Measurements from ENCODE around the gene RGCC. TPM values are rescaled to one million over a fixed set of nuclear protein-coding genes. Genes with fewer than 3 reads are reported as not detected.

The RGCC gene
- total and polyA plus RNA-seq, 2 donors (not counting 1 experiment from before 2014, with no cell fraction given), result 65.9 to 148 TPM

DNA sequence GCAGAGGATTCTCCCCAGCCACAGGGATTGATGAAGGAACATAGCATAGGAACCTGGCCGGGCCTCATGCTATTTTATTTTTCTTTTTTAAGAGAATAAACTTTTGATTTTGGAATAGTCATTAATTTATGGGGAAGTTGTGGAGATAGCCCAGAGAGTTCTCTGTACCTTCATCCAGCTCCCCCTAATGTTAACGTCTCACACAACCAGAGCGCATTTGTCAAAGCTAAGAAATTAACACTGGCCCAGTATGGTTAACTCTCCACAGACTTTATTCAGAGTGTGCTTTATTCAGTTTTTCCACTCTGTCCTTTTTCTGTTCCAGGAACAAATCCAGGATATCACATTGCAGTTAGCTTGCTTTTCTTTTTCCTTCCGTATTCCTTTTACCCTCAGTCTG lies 59.4 kb downstream of the RGCC start:
- no peak overlapping the region for H3K4me2 ChIP-seq (ENCODE audit: extremely low read depth, insufficient read depth, low read length)
- H4K20me1 ChIP-seq (ENCODE audit: control insufficient read depth, extremely low read depth, insufficient read depth, low read length), result no peaks in the 10 kb centered on the region
- DNase-seq (ENCODE audit: low read depth in 2 of 2), result no peak
- no peaks in the 10 kb centered on the region for H3K79me2 ChIP-seq (ENCODE audit: control insufficient read depth, insufficient read depth, low read length)
- no peaks in the 10 kb centered on the region for H3K36me3 ChIP-seq (ENCODE audit: control insufficient read depth, insufficient read depth, low read length)
- H2AFZ ChIP-seq (ENCODE audit: low read length), result no peak overlapping the region
- no peaks in the 10 kb centered on the region for H3K27me3 ChIP-seq (ENCODE audit: control insufficient read depth, insufficient read depth, low read length)
- H3K9me3 ChIP-seq (ENCODE audit: control insufficient read depth, insufficient read depth, low read depth, low read length), result no peaks in the 10 kb centered on the region
- TF ChIP-seq EZH2 (IDR thresholded peaks at IDR 0.05; ENCODE audit: low read length, missing control alignments), result no peak
- TF ChIP-seq, protein P1, sequence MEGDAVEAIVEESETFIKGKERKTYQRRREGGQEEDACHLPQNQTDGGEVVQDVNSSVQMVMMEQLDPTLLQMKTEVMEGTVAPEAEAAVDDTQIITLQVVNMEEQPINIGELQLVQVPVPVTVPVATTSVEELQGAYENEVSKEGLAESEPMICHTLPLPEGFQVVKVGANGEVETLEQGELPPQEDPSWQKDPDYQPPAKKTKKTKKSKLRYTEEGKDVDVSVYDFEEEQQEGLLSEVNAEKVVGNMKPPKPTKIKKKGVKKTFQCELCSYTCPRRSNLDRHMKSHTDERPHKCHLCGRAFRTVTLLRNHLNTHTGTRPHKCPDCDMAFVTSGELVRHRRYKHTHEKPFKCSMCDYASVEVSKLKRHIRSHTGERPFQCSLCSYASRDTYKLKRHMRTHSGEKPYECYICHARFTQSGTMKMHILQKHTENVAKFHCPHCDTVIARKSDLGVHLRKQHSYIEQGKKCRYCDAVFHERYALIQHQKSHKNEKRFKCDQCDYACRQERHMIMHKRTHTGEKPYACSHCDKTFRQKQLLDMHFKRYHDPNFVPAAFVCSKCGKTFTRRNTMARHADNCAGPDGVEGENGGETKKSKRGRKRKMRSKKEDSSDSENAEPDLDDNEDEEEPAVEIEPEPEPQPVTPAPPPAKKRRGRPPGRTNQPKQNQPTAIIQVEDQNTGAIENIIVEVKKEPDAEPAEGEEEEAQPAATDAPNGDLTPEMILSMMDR (conservative IDR thresholded peaks at IDR 0.05 in 1 of 2, IDR thresholded peaks at IDR 0.05 in 1 of 2; ENCODE audit: low read depth in 1 of 2, low read length in 2 of 2), result no peak
- H3K4me3 ChIP-seq (replicated peaks in 1 of 4; ENCODE audit: control extremely low read depth in 1 of 4, insufficient read depth in 1 of 4, low read depth in 3 of 4, low read length in 4 of 4), result no peak overlapping the region
- no peak overlapping the region for H3K27ac ChIP-seq (ENCODE audit: insufficient read depth, low read length)
- no peaks in the 10 kb centered on the region for H3K4me1 ChIP-seq (ENCODE audit: control insufficient read depth, extremely low read depth, insufficient read depth, low read length)
- H3K9ac ChIP-seq (ENCODE audit: insufficient read depth, low read length), result no peak overlapping the region

GRCh38 chr13:41520016-41520659 lies 62.8 kb downstream of the RGCC start:
- Histone ChIP-seq H3K4me1 (ENCODE audit: control insufficient read depth, extremely low read depth, insufficient read depth, low read length) (no peaks in the 10 kb centered on the region), H3K27ac (ENCODE audit: insufficient read depth, low read length) (no peak overlapping the region), H3K27me3 (ENCODE audit: control insufficient read depth, insufficient read depth, low read length) (no peaks in the 10 kb centered on the region), H3K9ac (ENCODE audit: insufficient read depth, low read length) (no peak overlapping the region), H3K4me3 (replicated peaks in 1 of 4; ENCODE audit: control extremely low read depth in 1 of 4, insufficient read depth in 1 of 4, low read depth in 3 of 4, low read length in 4 of 4) (no peak overlapping the region), H3K9me3 (ENCODE audit: control insufficient read depth, insufficient read depth, low read depth, low read length) (no peaks in the 10 kb centered on the region), H3K4me2 (ENCODE audit: extremely low read depth, insufficient read depth, low read length) (no peak overlapping the region), H2AFZ (ENCODE audit: low read length) (no peak overlapping the region), H4K20me1 (ENCODE audit: control insufficient read depth, extremely low read depth, insufficient read depth, low read length) (no peaks in the 10 kb centered on the region), H3K79me2 (ENCODE audit: control insufficient read depth, insufficient read depth, low read length) (no peaks in the 10 kb centered on the region), H3K36me3 (ENCODE audit: control insufficient read depth, insufficient read depth, low read length) (no peaks in the 10 kb centered on the region)
- DNase-seq (ENCODE audit: low read depth in 2 of 2), result no peak
- TF ChIP-seq, protein P1 (conservative IDR thresholded peaks at IDR 0.05 in 1 of 2, IDR thresholded peaks at IDR 0.05 in 1 of 2; ENCODE audit: low read depth in 1 of 2, low read length in 2 of 2), result no peak
- TF ChIP-seq EZH2 (IDR thresholded peaks at IDR 0.05; ENCODE audit: low read length, missing control alignments), result no peak

Other genes starting within 250 kb of the RGCC start
- 13.4 and 17.2 TPM in 2 replicates for gene MTRF1, start 194.0 kb upstream of the RGCC start, total RNA-seq
- gene MTRF1, start 194.0 kb upstream of the RGCC start, polyA plus RNA-seq, result 9.4 and 11.6 TPM in 2 replicates
- 7.9 and 9.2 TPM in 2 replicates for gene NAA16, start 146.3 kb upstream of the RGCC start, total RNA-seq
- gene NAA16, start 146.3 kb upstream of the RGCC start, polyA plus RNA-seq, result 8.3 and 12.9 TPM in 2 replicates

Measured in fibroblast of lung (primary cell).